Adipose tissue (tissue), 3 donors: ENCODE data around the gene LRRC74A. TPM values are rescaled to one million over a fixed set of nuclear protein-coding genes. Genes with fewer than 3 reads are reported as not detected.

Experiments used
- H3K27ac ChIP-seq: one replicate; pipeline ENCODE4 v1.5.1; 2013; ENCODE audit warnings: low read depth, low read length
- WGBS, 3 donors: extraction: QIAGEN DNeasy Blood & Tissue Kit; methylation state at CpG; one replicate each; pipeline ENCODE4 v1.1.7; 2013; 5-methylcytosine and 5-hydroxymethylcytosine counted together
- polyA plus RNA-seq, 3 donors: library from polyadenylated mRNA; stranded (reverse); fragments of 200-250 nt; gene quantifications; one replicate each; pipeline ENCODE4 v1.2.3, GENCODE V29; 2013
- donor health status: healthy with polysubstance abuse.
- donor health status: Bipolar disorder and iron deficiency.
- donor health status: healthy.

LRRC74A gene
- polyA plus RNA-seq, result not detected

GRCh38 chr14:76826122-76826521 is at the start of gene LRRC74A:
LRRC74A (plus strand) TSS chr14:76826408; CDS start chr14:76826698, 290 bp downstream.
- 90 to 96% (median 96%) methylated on average over 2 of the region's 2 CpGs for WGBS, 3 donors
- H3K27ac ChIP-seq, result no peak within 1 kb of the TSS

GRCh38 chr14:76776428-76777251 is 49.6 kb upstream of the LRRC74A start:
- no peak overlapping the region for H3K27ac ChIP-seq
- WGBS, 3 donors, result 65 to 88% (median 88%) methylated on average over 10 of the region's 10 CpGs

GRCh38 chr14:76777721-76778120 is 48.5 kb upstream of the LRRC74A start:
- 56 to 81% (median 69%) methylated on average over 9 of the region's 9 CpGs for WGBS, 3 donors
- H3K27ac ChIP-seq, result no peak overlapping the region

- no peak overlapping the region for H3K27ac ChIP-seq
- WGBS, 3 donors, result 85 to 90% (median 88%) methylated on average over 16 of the region's 16 CpGs
Measured at GRCh38 chr14:76778546-76779215, 47.5 kb upstream of the LRRC74A start.

- 91 to 96% (median 95%) methylated on average over 7 of the region's 7 CpGs for WGBS, 3 donors
- no peak overlapping the region for H3K27ac ChIP-seq
Measured at GRCh38 chr14:76779221-76780057, 46.8 kb upstream of the LRRC74A start.

- 93 to 95% (median 95%) methylated on average over 2 of the region's 2 CpGs for WGBS, 3 donors
- H3K27ac ChIP-seq, result no peak overlapping the region
Measured at GRCh38 chr14:76780058-76780345, 46.2 kb upstream of the LRRC74A start.

GRCh38 chr14:76780360-76780759 is 45.8 kb upstream of the LRRC74A start:
- 56 to 66% (median 62%) methylated on average over 5 of the region's 5 CpGs for WGBS, 3 donors
- no peak overlapping the region for H3K27ac ChIP-seq

- 79 to 89% (median 82%) methylated on average over 11 of the region's 11 CpGs for WGBS, 3 donors
- H3K27ac ChIP-seq, result no peak overlapping the region
Measured at GRCh38 chr14:76780875-76781647, 45.1 kb upstream of the LRRC74A start.

GRCh38 chr14:76781648-76782051 is 44.6 kb upstream of the LRRC74A start:
- 71 to 88% (median 77%) methylated on average over 2 of the region's 2 CpGs for WGBS, 3 donors
- H3K27ac ChIP-seq, result no peak overlapping the region

GRCh38 chr14:76782115-76782884 is 43.9 kb upstream of the LRRC74A start:
- no peak overlapping the region for H3K27ac ChIP-seq
- WGBS, 3 donors, result 66 to 79% (median 67%) methylated on average over 10 of the region's 10 CpGs

- no peak overlapping the region for H3K27ac ChIP-seq
- WGBS, 3 donors, result 30 to 82% (median 40%) methylated on average over 9 of the region's 9 CpGs
Measured at GRCh38 chr14:76782885-76783566, 43.2 kb upstream of the LRRC74A start.

GRCh38 chr14:76784266-76784874 is 41.8 kb upstream of the LRRC74A start:
- no peak overlapping the region for H3K27ac ChIP-seq
- WGBS, 3 donors, result 78 to 83% (median 80%) methylated on average over 6 of the region's 6 CpGs

- 14 to 39% (median 19%) methylated on average over 2 of the region's 2 CpGs for WGBS, 3 donors
- H3K27ac ChIP-seq, result no peak overlapping the region
Measured at GRCh38 chr14:76784881-76785280, 41.3 kb upstream of the LRRC74A start.

GRCh38 chr14:76786601-76787000 is 39.6 kb upstream of the LRRC74A start:
- no peak overlapping the region for H3K27ac ChIP-seq
- 97 to 100% (median 97%) methylated on average over 2 of the region's 2 CpGs for WGBS, 3 donors

- H3K27ac ChIP-seq, result no peak overlapping the region
- 97 to 98% (median 98%) methylated on average over 2 of the region's 2 CpGs for WGBS, 3 donors
Measured at GRCh38 chr14:76792422-76792821, 33.8 kb upstream of the LRRC74A start.

GRCh38 chr14:76793324-76793723 is 32.9 kb upstream of the LRRC74A start:
- WGBS, 3 donors, result 88 to 95% (median 91%) methylated on average over 3 to 4 of the region's 4 CpGs
- no peak overlapping the region for H3K27ac ChIP-seq

GRCh38 chr14:76793956-76794355 is 32.3 kb upstream of the LRRC74A start:
- H3K27ac ChIP-seq, result no peak overlapping the region
- WGBS, 3 donors, result 77 to 91% (median 89%) methylated on average over 5 of the region's 5 CpGs
